Panc1 (cell line): ENCODE measurements around the gene PLS3. TPM values are rescaled to one million over a fixed set of nuclear protein-coding genes. Genes with fewer than 3 reads are reported as not detected.

Experiments used
- ATAC-seq: fragments of 200-7000 bp; cut with Tn5 transposase; 2 replicates; pipeline ENCODE4 v1.9.1; 2020; ENCODE audit warnings: mild to moderate bottlenecking, moderate library complexity
- BruUV-seq: library from RNA; stranded (reverse); fragments of 400-500 nt; replicated peaks from 2 replicates; lab custom pipeline; 2021; lab: Mats Ljungman, UMichigan
- CTCF ChIA-PET: fragments of 300-600 bp; sonication (Branson Sonifier 250); formaldehyde crosslinking; loops from one replicate; lab custom pipeline; 2022; ENCODE audit warnings: antibody characterized with exemption; lab: Charles Lee
- POLR2A ChIA-PET: fragments of 300-600 bp; sonication (Branson Sonifier 250); formaldehyde crosslinking; loops from one replicate; lab custom pipeline; 2022; ENCODE audit warnings: antibody characterized with exemption; lab: Charles Lee
- DNase-seq: peaks from one replicate; pipeline ENCODE4 v3.0.0-alpha.2; 2010; ENCODE audit warnings: low read depth, low spot score
- H3K27ac ChIP-seq: 2 replicates; pipeline ENCODE4 v1.5.1; 2011; ENCODE audit warnings: mild to moderate bottlenecking, low read length, inconsistent platforms
- H3K27me3 ChIP-seq: fragments of 200-500 bp; sonication (Bioruptor generic); 2 replicates; pipeline ENCODE4 v1.6.0; 2014; ENCODE audit warnings: low read length, inconsistent platforms; ENCODE audit not compliant: control insufficient read depth, insufficient read depth
- H3K36me3 ChIP-seq: fragments of 200-500 bp; sonication (Bioruptor generic); 2 replicates; pipeline ENCODE4 v1.5.1; 2014; ENCODE audit warnings: inconsistent platforms, mild to moderate bottlenecking, low read length, moderate library complexity; ENCODE audit not compliant: control insufficient read depth, insufficient read depth
- H3K4me1 ChIP-seq: 2 replicates; pipeline ENCODE4 v1.5.1; 2011; ENCODE audit warnings: inconsistent platforms, mild to moderate bottlenecking, low read length, moderate library complexity; ENCODE audit not compliant: control insufficient read depth, insufficient read depth
- H3K4me3 ChIP-seq, 2 experiments: 2 replicates each; pipeline ENCODE4 v1.5.1; 2011 to 2012; ENCODE audit warnings: low read depth in 2 of 2, low read length in 2 of 2, mild to moderate bottlenecking in 2 of 2, inconsistent platforms in 1 of 2, moderate library complexity in 1 of 2
- H3K9me3 ChIP-seq: fragments of 200-500 bp; sonication (Bioruptor generic); 2 replicates; pipeline ENCODE4 v1.5.1; 2014; ENCODE audit warnings: low read depth, mild to moderate bottlenecking, inconsistent platforms, low read length, moderate library complexity; ENCODE audit not compliant: control insufficient read depth, insufficient read depth
- CTCF ChIP-seq: fragments of 450-650 bp; IDR thresholded peaks from 2 replicates; pipeline ENCODE4 v1.5.1; 2017; ENCODE audit warnings: mild to moderate bottlenecking
- POLR2AphosphoS5 ChIP-seq: IDR thresholded peaks from 2 replicates; pipeline ENCODE4 v1.6.1; 2012; ENCODE audit warnings: mild to moderate bottlenecking, low read depth, low read length, moderate library complexity
- SIN3A ChIP-seq: IDR thresholded peaks from 2 replicates; pipeline ENCODE4 v1.6.1; 2012; ENCODE audit warnings: low read depth, mild to moderate bottlenecking, low read length, moderate library complexity, borderline replicate concordance; ENCODE audit not compliant: insufficient read depth
- TCF7L2 ChIP-seq: IDR thresholded peaks from 2 replicates; pipeline ENCODE4 v1.6.1; 2011; ENCODE audit warnings: mild to moderate bottlenecking, low read depth, low read length, inconsistent platforms
- in situ Hi-C: cut with HindIII; loops from 2 replicates; pipeline ENCODE4 v1.10.0; 2016; ENCODE audit warnings: low sequenced_read_pairs, low pct_unique_long_range_greater_than_20kb
- intact Hi-C: fragments of 100-400 bp; cut with micrococcal nuclease; formaldehyde crosslinking; loops from one replicate; pipeline ENCODE4 v1.10.0; 2022; ENCODE audit not compliant: unreplicated experiment
- total RNA-seq: library from RNA; stranded (reverse); gene quantifications from one replicate; pipeline ENCODE4 v1.2.1, GENCODE V29; 2021; ENCODE audit not compliant: unreplicated experiment
- TF ChIP-seq, protein P1 (sequence below), 2 experiments: IDR thresholded peaks; 2 replicates each; pipeline ENCODE4 v1.6.1; 2011 to 2012; ENCODE audit warnings: low read depth in 2 of 2, control low read depth in 1 of 2, low read length in 1 of 2, mild to moderate bottlenecking in 1 of 2, moderate library complexity in 1 of 2; ENCODE audit not compliant: insufficient read depth in 1 of 2

PLS3 gene
- total RNA-seq, 1 experiment from 2014 or later = 164 TPM

DNA sequence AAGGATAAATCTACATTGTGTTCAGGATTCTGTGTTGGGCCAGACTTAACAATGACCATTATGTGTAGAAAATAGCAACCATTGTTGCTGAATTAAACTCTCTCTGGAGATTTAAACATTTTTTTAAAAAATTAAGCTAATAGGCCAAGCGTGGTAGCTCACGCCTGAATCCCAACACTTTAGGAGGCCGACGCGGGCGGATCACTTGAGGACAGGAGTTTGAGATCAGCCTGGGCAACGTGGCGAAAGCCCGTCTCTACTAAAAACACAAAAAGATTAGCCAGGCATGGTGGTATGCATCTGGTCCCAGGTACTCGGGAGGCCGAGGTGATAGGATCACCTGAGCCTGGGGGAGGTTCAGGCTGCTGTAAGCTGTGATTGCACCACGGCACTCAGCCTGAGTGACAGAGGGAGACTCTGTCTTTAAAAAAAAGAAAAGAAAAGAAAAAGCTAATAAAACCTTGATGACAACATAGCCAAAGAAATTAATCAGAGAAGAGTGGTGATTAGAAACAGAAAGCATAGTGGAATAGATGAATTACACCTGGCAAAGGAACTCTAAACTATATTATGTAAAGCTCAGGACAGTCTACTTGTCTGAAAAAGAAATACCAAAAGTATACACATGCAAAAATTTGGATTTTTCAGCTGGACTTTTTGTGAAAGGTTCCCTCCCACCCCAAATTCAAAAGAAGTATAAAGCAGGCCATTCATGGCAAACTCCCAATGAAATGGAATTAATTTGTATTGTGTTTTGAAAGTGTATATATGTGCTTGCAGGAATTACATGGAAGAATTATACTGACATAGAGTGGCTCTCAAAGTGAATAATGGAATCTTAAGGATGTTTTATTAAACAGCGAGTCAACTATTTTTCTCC lies 21.9 kb downstream of the PLS3 start:
- no peak for DNase-seq
- ATAC-seq = no peak
- in situ Hi-C loops = no loop called here
- no peaks in the 10 kb centered on the region for H3K36me3 ChIP-seq
- H3K4me1 ChIP-seq = peaks cover 14% of the 10 kb centered on the region
- ChIA-PET CTCF (no interaction called here), POLR2A (no interaction called here)
- BruUV-seq = no TSS peak
- TF ChIP-seq SIN3A = no peak
- TF ChIP-seq, protein P1, sequence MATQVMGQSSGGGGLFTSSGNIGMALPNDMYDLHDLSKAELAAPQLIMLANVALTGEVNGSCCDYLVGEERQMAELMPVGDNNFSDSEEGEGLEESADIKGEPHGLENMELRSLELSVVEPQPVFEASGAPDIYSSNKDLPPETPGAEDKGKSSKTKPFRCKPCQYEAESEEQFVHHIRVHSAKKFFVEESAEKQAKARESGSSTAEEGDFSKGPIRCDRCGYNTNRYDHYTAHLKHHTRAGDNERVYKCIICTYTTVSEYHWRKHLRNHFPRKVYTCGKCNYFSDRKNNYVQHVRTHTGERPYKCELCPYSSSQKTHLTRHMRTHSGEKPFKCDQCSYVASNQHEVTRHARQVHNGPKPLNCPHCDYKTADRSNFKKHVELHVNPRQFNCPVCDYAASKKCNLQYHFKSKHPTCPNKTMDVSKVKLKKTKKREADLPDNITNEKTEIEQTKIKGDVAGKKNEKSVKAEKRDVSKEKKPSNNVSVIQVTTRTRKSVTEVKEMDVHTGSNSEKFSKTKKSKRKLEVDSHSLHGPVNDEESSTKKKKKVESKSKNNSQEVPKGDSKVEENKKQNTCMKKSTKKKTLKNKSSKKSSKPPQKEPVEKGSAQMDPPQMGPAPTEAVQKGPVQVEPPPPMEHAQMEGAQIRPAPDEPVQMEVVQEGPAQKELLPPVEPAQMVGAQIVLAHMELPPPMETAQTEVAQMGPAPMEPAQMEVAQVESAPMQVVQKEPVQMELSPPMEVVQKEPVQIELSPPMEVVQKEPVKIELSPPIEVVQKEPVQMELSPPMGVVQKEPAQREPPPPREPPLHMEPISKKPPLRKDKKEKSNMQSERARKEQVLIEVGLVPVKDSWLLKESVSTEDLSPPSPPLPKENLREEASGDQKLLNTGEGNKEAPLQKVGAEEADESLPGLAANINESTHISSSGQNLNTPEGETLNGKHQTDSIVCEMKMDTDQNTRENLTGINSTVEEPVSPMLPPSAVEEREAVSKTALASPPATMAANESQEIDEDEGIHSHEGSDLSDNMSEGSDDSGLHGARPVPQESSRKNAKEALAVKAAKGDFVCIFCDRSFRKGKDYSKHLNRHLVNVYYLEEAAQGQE (IDR thresholded peaks at IDR 0.05; ENCODE audit: insufficient read depth in 1 of 2, low read depth in 2 of 2, low read length in 1 of 2) = no peak
- no peak for TF ChIP-seq CTCF
- no peak for TF ChIP-seq POLR2AphosphoS5
- no peak for TF ChIP-seq TCF7L2
- no peaks in the 10 kb centered on the region for H3K9me3 ChIP-seq
- intact Hi-C loops = no loop called here
- H3K4me3 ChIP-seq = no peak overlapping the region
- H3K27me3 ChIP-seq = no peaks in the 10 kb centered on the region
- H3K27ac ChIP-seq = no peak overlapping the region

GRCh38 chrX:115583496-115584004 lies 22.6 kb downstream of the PLS3 start:
- in situ Hi-C loops = no loop called here
- TF ChIP-seq TCF7L2 (no peak), CTCF (no peak), SIN3A (no peak), POLR2AphosphoS5 (no peak)
- TF ChIP-seq, protein P1 (IDR thresholded peaks at IDR 0.05; ENCODE audit: insufficient read depth in 1 of 2, low read depth in 2 of 2, low read length in 1 of 2) = no peak
- no TSS peak for BruUV-seq
- H3K4me3 ChIP-seq = no peak overlapping the region
- POLR2A ChIA-PET = no interaction called here
- H3K27ac ChIP-seq = no peak overlapping the region
- no peaks in the 10 kb centered on the region for H3K27me3 ChIP-seq
- no peak for ATAC-seq
- H3K9me3 ChIP-seq = no peaks in the 10 kb centered on the region
- peaks cover 14% of the 10 kb centered on the region for H3K4me1 ChIP-seq
- H3K36me3 ChIP-seq = no peaks in the 10 kb centered on the region; the same call in 1 of the 2 replicates
- CTCF ChIA-PET = no interaction called here
- intact Hi-C loops = no loop called here
- no peak for DNase-seq
